Renal cortex interstitium (tissue), 11 donors: Measurements from ENCODE around the gene PSMB7. TPM values are rescaled to one million over a fixed set of nuclear protein-coding genes. Genes with fewer than 3 reads are reported as not detected.

Source experiments
- DNase-seq, 11 donors: peaks; one replicate each; pipeline ENCODE4 v3.0.0-alpha.2; 2013; ENCODE audit warnings: low read depth in 9 of 11, low spot score in 4 of 11; ENCODE audit errors: extremely low read depth in 1 of 11
- polyA plus RNA-seq, 3 donors: library from polyadenylated mRNA; unstranded; fragments of 120-200 nt; gene quantifications; one replicate each; pipeline ENCODE4 v1.2.1, GENCODE V29; 2013; ENCODE audit not compliant: insufficient read length in 3 of 3

Gene PSMB7
- polyA plus RNA-seq, 3 donors: 190 to 234 (median 223) TPM

- DNase-seq: no peak
Measured at GRCh38 chr9:124370896-124371582, 44.2 kb downstream of the PSMB7 start.

- peak in 4 of 11 donors; percentile 8 to 43 (median 32) for DNase-seq
Measured at GRCh38 chr9:124369231-124369797, 45.9 kb downstream of the PSMB7 start.

GRCh38 chr9:124368692-124369091, 46.5 kb downstream of the PSMB7 start:
- no peak for DNase-seq

GRCh38 chr9:124366476-124367220, 48.6 kb downstream of the PSMB7 start:
- no peak for DNase-seq

GRCh38 chr9:124365036-124365435, 50.2 kb downstream of the PSMB7 start:
- DNase-seq: no peak

GRCh38 chr9:124364141-124364540, 51.1 kb downstream of the PSMB7 start:
- DNase-seq: no peak

GRCh38 chr9:124363326-124364096, 51.7 kb downstream of the PSMB7 start:
- DNase-seq: no peak

- no peak for DNase-seq
Measured at GRCh38 chr9:124361128-124361527, 54.1 kb downstream of the PSMB7 start.

- no peak for DNase-seq
Measured at GRCh38 chr9:124359855-124360678, 55.2 kb downstream of the PSMB7 start.

GRCh38 chr9:124359426-124359825, 55.8 kb downstream of the PSMB7 start:
- no peak for DNase-seq

- no peak for DNase-seq
Measured at GRCh38 chr9:124358631-124359030, 56.6 kb downstream of the PSMB7 start.

- no peak for DNase-seq
Measured at GRCh38 chr9:124357721-124358361, 57.4 kb downstream of the PSMB7 start.

GRCh38 chr9:124356745-124357390, 58.4 kb downstream of the PSMB7 start:
- no peak for DNase-seq

- no peak for DNase-seq
Measured at GRCh38 chr9:124355941-124356744, 59.1 kb downstream of the PSMB7 start.

- DNase-seq: no peak
Measured at GRCh38 chr9:124355039-124355940, 60.0 kb downstream of the PSMB7 start.
